H9 (cell line): ENCODE data around the gene PTCD2. TPM values are rescaled to one million over a fixed set of nuclear protein-coding genes. Genes with fewer than 3 reads are reported as not detected.

Experiments used
- DNase-seq: peaks from one replicate; pipeline ENCODE4 v3.0.0-alpha.2; 2017
- H2AFZ ChIP-seq: one replicate; pipeline ENCODE4 v1.6.1; 2013; ENCODE audit warnings: mild to moderate bottlenecking, low read length, control low read depth, moderate library complexity
- H2AK5ac ChIP-seq: 2 replicates; pipeline ENCODE4 v1.6.1; 2013; ENCODE audit warnings: low read length, control low read depth, mixed read lengths; ENCODE audit not compliant: insufficient read length
- H2BK120ac ChIP-seq: one replicate; pipeline ENCODE4 v1.6.1; 2013; ENCODE audit warnings: low read depth, mild to moderate bottlenecking, low read length, control low read depth, inconsistent platforms; ENCODE audit not compliant: poor library complexity, severe bottlenecking
- H2BK12ac ChIP-seq: 2 replicates; pipeline ENCODE4 v1.6.1; 2013; ENCODE audit warnings: low read length, control low read depth, mixed read lengths, low read depth; ENCODE audit not compliant: insufficient read length
- H2BK15ac ChIP-seq: 2 replicates; pipeline ENCODE4 v1.6.1; 2013; ENCODE audit warnings: low read depth, low read length, control low read depth
- H2BK20ac ChIP-seq: one replicate; pipeline ENCODE4 v1.6.1; 2013; ENCODE audit warnings: low read depth, mild to moderate bottlenecking, low read length, control low read depth, inconsistent platforms; ENCODE audit not compliant: poor library complexity, severe bottlenecking
- H2BK5ac ChIP-seq: 2 replicates; pipeline ENCODE4 v1.6.1; 2013; ENCODE audit warnings: low read length, control low read depth, mixed read lengths; ENCODE audit not compliant: insufficient read length
- H3K14ac ChIP-seq: 2 replicates; pipeline ENCODE4 v1.6.1; 2013; ENCODE audit warnings: low read length, control low read depth; ENCODE audit not compliant: insufficient read depth
- H3K18ac ChIP-seq: 2 replicates; pipeline ENCODE4 v1.6.1; 2013; ENCODE audit warnings: low read depth, mild to moderate bottlenecking, mixed read lengths, low read length, control low read depth; ENCODE audit not compliant: insufficient read length
- H3K23ac ChIP-seq: 2 replicates; pipeline ENCODE4 v1.6.1; 2013; ENCODE audit warnings: low read length, control low read depth, mixed read lengths, low read depth; ENCODE audit not compliant: insufficient read length
- H3K23me2 ChIP-seq: 2 replicates; pipeline ENCODE4 v1.6.1; 2013; ENCODE audit warnings: low read depth, mild to moderate bottlenecking, mixed read lengths, low read length, control low read depth; ENCODE audit not compliant: insufficient read length, poor library complexity, severe bottlenecking
- H3K27ac ChIP-seq: 2 replicates; pipeline ENCODE4 v1.5.1; 2013; ENCODE audit warnings: low read length, control low read depth, mixed read lengths, low read depth; ENCODE audit not compliant: insufficient read length
- H3K27me3 ChIP-seq: 2 replicates; pipeline ENCODE4 v1.6.1; 2013; ENCODE audit warnings: low read length, control low read depth, inconsistent platforms; ENCODE audit not compliant: insufficient read depth
- H3K4ac ChIP-seq: 2 replicates; pipeline ENCODE4 v1.6.1; 2013; ENCODE audit warnings: low read depth, mild to moderate bottlenecking, control low read depth, inconsistent platforms, low read length, moderate library complexity
- H3K4me1 ChIP-seq: 2 replicates; pipeline ENCODE4 v1.6.1; 2013; ENCODE audit warnings: low read length, control low read depth, inconsistent platforms; ENCODE audit not compliant: insufficient read depth
- H3K4me2 ChIP-seq: 2 replicates; pipeline ENCODE4 v1.6.1; 2013; ENCODE audit warnings: low read length, control low read depth, mixed read lengths; ENCODE audit not compliant: insufficient read length, insufficient read depth
- H3K56ac ChIP-seq: 2 replicates; pipeline ENCODE4 v1.6.1; 2013; ENCODE audit warnings: low read depth, mild to moderate bottlenecking, mixed read lengths, low read length, control low read depth; ENCODE audit not compliant: insufficient read length
- H3K79me1 ChIP-seq: 2 replicates; pipeline ENCODE4 v1.6.1; 2013; ENCODE audit warnings: low read depth, mild to moderate bottlenecking, moderate library complexity, low read length, control low read depth, inconsistent platforms; ENCODE audit not compliant: insufficient read depth, poor library complexity, severe bottlenecking
- H3K79me2 ChIP-seq: 2 replicates; pipeline ENCODE4 v1.6.1; 2013; ENCODE audit warnings: low read length, control low read depth, inconsistent platforms; ENCODE audit not compliant: insufficient read depth
- H3K9ac ChIP-seq: 2 replicates; pipeline ENCODE4 v1.6.1; 2013; ENCODE audit warnings: low read length, control low read depth, mixed read lengths; ENCODE audit not compliant: insufficient read length; ENCODE audit errors: extremely low read depth
- H3K9me3 ChIP-seq: one replicate; pipeline ENCODE4 v1.6.1; 2013; ENCODE audit warnings: low read depth, low read length, inconsistent platforms; ENCODE audit not compliant: control insufficient read depth
- H3T11ph ChIP-seq: one replicate; pipeline ENCODE4 v1.6.1; 2013; ENCODE audit warnings: mild to moderate bottlenecking, low read length, control low read depth, inconsistent platforms
- H4K20me1 ChIP-seq: one replicate; pipeline ENCODE4 v1.6.1; 2013; ENCODE audit not compliant: control insufficient read depth, insufficient read length, insufficient read depth
- H4K5ac ChIP-seq: 2 replicates; pipeline ENCODE4 v1.6.1; 2013; ENCODE audit warnings: low read depth, mild to moderate bottlenecking, mixed read lengths, low read length, control low read depth; ENCODE audit not compliant: insufficient read length
- H4K8ac ChIP-seq: replicated peaks from 2 replicates; pipeline ENCODE4 v1.6.1; 2013; ENCODE audit warnings: low read length, control low read depth, mixed read lengths, low read depth; ENCODE audit not compliant: insufficient read length
- H4K91ac ChIP-seq: 2 replicates; pipeline ENCODE4 v1.6.1; 2013; ENCODE audit warnings: low read depth, mild to moderate bottlenecking, moderate library complexity, mixed read lengths, low read length, control low read depth; ENCODE audit not compliant: insufficient read length
- H3K27ac Mint-ChIP-seq, 3 experiments: 2 replicates in 2 of 3; 3 replicates in 1 of 3; pipeline ENCODE4 v1.8.0; 2020 to 2021; ENCODE audit warnings: mixed read lengths in 3 of 3, mild to moderate bottlenecking in 1 of 3, moderate library complexity in 1 of 3
- H3K27me3 Mint-ChIP-seq: 2 replicates; pipeline ENCODE4 v1.8.0; 2021; ENCODE audit warnings: low read depth, mild to moderate bottlenecking, moderate library complexity, mixed read lengths
- H3K36me3 Mint-ChIP-seq, 3 experiments: 2 replicates in 2 of 3; 3 replicates in 1 of 3; pipeline ENCODE4 v1.8.0; 2020 to 2021; ENCODE audit warnings: low read depth in 3 of 3, mixed read lengths in 3 of 3; ENCODE audit not compliant: insufficient read depth in 1 of 3
- H3K4me1 Mint-ChIP-seq, 2 experiments: 2 replicates each; pipeline ENCODE4 v1.8.0; 2020; ENCODE audit warnings: mixed read lengths in 2 of 2
- H3K4me3 Mint-ChIP-seq, 2 experiments: 2 replicates in 1 of 2; 3 replicates in 1 of 2; pipeline ENCODE4 v1.8.0; 2020 to 2021; ENCODE audit warnings: mild to moderate bottlenecking in 2 of 2, mixed read lengths in 2 of 2, moderate library complexity in 1 of 2
- H3K9me3 Mint-ChIP-seq, 2 experiments: 2 replicates in 1 of 2; 3 replicates in 1 of 2; pipeline ENCODE4 v1.8.0; 2020; ENCODE audit warnings: mild to moderate bottlenecking in 2 of 2, mixed read lengths in 2 of 2, moderate library complexity in 1 of 2
- WGBS: extraction: QIAGEN DNeasy Blood & Tissue Kit; methylation state at CpG from one replicate; pipeline ENCODE4 v1.1.7; 2013; ENCODE audit warnings: missing lambda C conversion rate, low lambda C conversion rate, mixed read lengths; ENCODE audit not compliant: insufficient read length; ENCODE audit errors: extremely low coverage; 5-methylcytosine and 5-hydroxymethylcytosine counted together
- total RNA-seq: library from RNA; stranded (reverse); gene quantifications from 2 replicates; pipeline ENCODE4 v1.2.1, GENCODE V29; 2021
- TF ChIP-seq, protein P1 (sequence below): fragments of 200-600 bp; sonication (generic); conservative IDR thresholded peaks from 3 replicates; pipeline ENCODE4 v1.8.0; 2021; ENCODE audit warnings: antibody characterized with exemption, mild to moderate bottlenecking

Gene PTCD2
- total RNA-seq, 1 experiment from 2014 or later = 12.7 TPM

DNA sequence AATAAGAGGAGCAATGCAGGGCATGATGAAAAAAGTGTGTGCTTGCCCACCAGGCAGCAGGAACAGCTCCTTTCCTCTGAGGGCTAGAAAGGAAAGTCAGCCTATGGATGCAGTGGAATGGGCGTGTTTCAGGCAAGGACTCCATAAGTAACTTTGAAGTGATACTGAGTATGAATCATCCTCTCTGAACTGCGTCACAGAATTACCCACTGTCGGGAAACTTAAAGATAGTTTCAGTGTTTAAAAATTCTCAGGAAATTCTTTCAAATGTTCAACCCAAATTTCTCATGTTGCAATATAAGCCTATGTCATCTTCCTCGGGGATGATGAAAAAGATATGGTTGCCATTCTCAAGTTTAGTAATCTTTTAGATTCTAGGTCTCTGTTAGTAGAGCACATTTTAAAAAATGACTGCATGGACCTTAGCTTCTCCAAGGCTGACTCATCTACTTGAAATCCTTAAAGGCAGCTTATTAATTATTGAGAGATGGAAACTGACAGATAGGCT lies 27.7 kb downstream of the PTCD2 start:
- Histone ChIP-seq H2AK5ac (no peak overlapping the region), H2BK5ac (no peak overlapping the region), H2AFZ (no peak overlapping the region), H2BK20ac (no peak overlapping the region), H4K91ac (no peak overlapping the region), H2BK15ac (no peak overlapping the region), H4K20me1 (no peaks in the 10 kb centered on the region), H3K18ac (no peak overlapping the region), H3K27me3 (no peaks in the 10 kb centered on the region), H3K56ac (no peak overlapping the region), H3K23ac (no peak overlapping the region), H3K9me3 (no peaks in the 10 kb centered on the region), H4K8ac (no peak overlapping the region), H3K79me1 (no peaks in the 10 kb centered on the region), H3K4ac (no peak overlapping the region), H3K79me2 (no peaks in the 10 kb centered on the region), H3K23me2 (no peaks in the 10 kb centered on the region), H3T11ph (no peak overlapping the region), H4K5ac (no peak overlapping the region), H3K9ac (no peak overlapping the region), H3K4me1 (no peaks in the 10 kb centered on the region), H3K27ac (no peak overlapping the region), H2BK12ac (no peak overlapping the region), H3K14ac (no peak overlapping the region), H3K4me2 (no peak overlapping the region), H2BK120ac (no peak overlapping the region)
- Mint-ChIP-seq H3K27ac (no peak overlapping the region), H3K27me3 (no peaks in the 10 kb centered on the region), H3K36me3 (peaks cover 22 to 30% (median 28%) of the 10 kb centered on the region in 3 experiments; a peak in 6 of 7 replicates), H3K4me3 (no peak overlapping the region), H3K9me3 (no peaks in the 10 kb centered on the region; a peak in 1 of 5 replicates), H3K4me1 (peaks cover 16 to 23% of the 10 kb centered on the region in 2 experiments)
- no CpG with 5 or more reads among the region's 4 CpGs for WGBS
- DNase-seq = no peak
- TF ChIP-seq, protein P1, sequence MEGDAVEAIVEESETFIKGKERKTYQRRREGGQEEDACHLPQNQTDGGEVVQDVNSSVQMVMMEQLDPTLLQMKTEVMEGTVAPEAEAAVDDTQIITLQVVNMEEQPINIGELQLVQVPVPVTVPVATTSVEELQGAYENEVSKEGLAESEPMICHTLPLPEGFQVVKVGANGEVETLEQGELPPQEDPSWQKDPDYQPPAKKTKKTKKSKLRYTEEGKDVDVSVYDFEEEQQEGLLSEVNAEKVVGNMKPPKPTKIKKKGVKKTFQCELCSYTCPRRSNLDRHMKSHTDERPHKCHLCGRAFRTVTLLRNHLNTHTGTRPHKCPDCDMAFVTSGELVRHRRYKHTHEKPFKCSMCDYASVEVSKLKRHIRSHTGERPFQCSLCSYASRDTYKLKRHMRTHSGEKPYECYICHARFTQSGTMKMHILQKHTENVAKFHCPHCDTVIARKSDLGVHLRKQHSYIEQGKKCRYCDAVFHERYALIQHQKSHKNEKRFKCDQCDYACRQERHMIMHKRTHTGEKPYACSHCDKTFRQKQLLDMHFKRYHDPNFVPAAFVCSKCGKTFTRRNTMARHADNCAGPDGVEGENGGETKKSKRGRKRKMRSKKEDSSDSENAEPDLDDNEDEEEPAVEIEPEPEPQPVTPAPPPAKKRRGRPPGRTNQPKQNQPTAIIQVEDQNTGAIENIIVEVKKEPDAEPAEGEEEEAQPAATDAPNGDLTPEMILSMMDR = no peak
